Ramos (cell line): ENCODE results near the gene FKBP15.
"Not testable (repeated sequence)": the region's sequence is repeated elsewhere in the genome, so short reads cannot be mapped to it uniquely, and the experiment has no call there.

ENCODE experiments used
- in situ Hi-C: fragments of 300-500 bp; cut with MboI; formaldehyde crosslinking; loops from one replicate; pipeline ENCODE4 v1.14.3; 2022; ENCODE audit warnings: low sequenced_read_pairs; ENCODE audit not compliant: unreplicated experiment

FKBP15 gene

GRCh38 chr9:113221003-113221799 lies at the start of gene FKBP15, which contains the start of gene SLC31A1:
FKBP15 (minus strand) TSS chr9:113221277; CDS start chr9:113221243, 34 bp downstream.
SLC31A1 (plus strand) TSS chr9:113221544; CDS start chr9:113256149, 34,605 bp downstream.
- in situ Hi-C loops: no loop called here

- in situ Hi-C loops: loop anchor here (5.0 to 10.0 kb wide), 2 partner anchors 315 to 387 kb away; no protein-coding TSS in a partner anchor
Observed at GRCh38 chr9:113269871-113270270, 48.8 kb upstream of the FKBP15 start.

- in situ Hi-C loops: no loop called here
Observed at GRCh38 chr9:113269355-113269754, 48.3 kb upstream of the FKBP15 start.

- in situ Hi-C loops: no loop called here
Observed at GRCh38 chr9:113267911-113268566, 47.0 kb upstream of the FKBP15 start.

GRCh38 chr9:113266174-113266573 lies 45.1 kb upstream of the FKBP15 start:
- in situ Hi-C loops: no loop called here

- in situ Hi-C loops: no loop called here
Observed at GRCh38 chr9:113261917-113262671, 41.0 kb upstream of the FKBP15 start.

- in situ Hi-C loops: no loop called here
Observed at GRCh38 chr9:113258282-113258681, 37.2 kb upstream of the FKBP15 start.

- in situ Hi-C loops: no loop called here
Observed at GRCh38 chr9:113257863-113258262, 36.8 kb upstream of the FKBP15 start.

GRCh38 chr9:113255438-113255837 lies 34.4 kb upstream of the FKBP15 start:
- in situ Hi-C loops: no loop called here

- in situ Hi-C loops: no loop called here
Observed at GRCh38 chr9:113254991-113255390, 33.9 kb upstream of the FKBP15 start.

GRCh38 chr9:113250807-113251206 lies 29.7 kb upstream of the FKBP15 start:
- in situ Hi-C loops: no loop called here

GRCh38 chr9:113249661-113250060 lies 28.6 kb upstream of the FKBP15 start:
- in situ Hi-C loops: not testable (repeated sequence)

GRCh38 chr9:113247640-113248039 lies 26.6 kb upstream of the FKBP15 start:
- in situ Hi-C loops: no loop called here

GRCh38 chr9:113246928-113247327 lies 25.9 kb upstream of the FKBP15 start:
- in situ Hi-C loops: no loop called here

GRCh38 chr9:113245894-113246293 lies 24.8 kb upstream of the FKBP15 start:
- in situ Hi-C loops: no loop called here

GRCh38 chr9:113244556-113244955 lies 23.5 kb upstream of the FKBP15 start:
- in situ Hi-C loops: no loop called here

GRCh38 chr9:113241161-113241560 lies 20.1 kb upstream of the FKBP15 start:
- in situ Hi-C loops: no loop called here

GRCh38 chr9:113238859-113239232 lies 17.8 kb upstream of the FKBP15 start:
- in situ Hi-C loops: no loop called here

- in situ Hi-C loops: no loop called here
Observed at GRCh38 chr9:113238202-113238858, 17.3 kb upstream of the FKBP15 start.

- in situ Hi-C loops: no loop called here
Observed at GRCh38 chr9:113237026-113237425, 15.9 kb upstream of the FKBP15 start.
